ENCODE results near the gene KLHL22. TPM values are rescaled to one million over a fixed set of nuclear protein-coding genes. Genes with fewer than 3 reads are reported as not detected.

Gene KLHL22
- total RNA-seq, 1 experiment from 2014 or later: 14.8 TPM

DNA sequence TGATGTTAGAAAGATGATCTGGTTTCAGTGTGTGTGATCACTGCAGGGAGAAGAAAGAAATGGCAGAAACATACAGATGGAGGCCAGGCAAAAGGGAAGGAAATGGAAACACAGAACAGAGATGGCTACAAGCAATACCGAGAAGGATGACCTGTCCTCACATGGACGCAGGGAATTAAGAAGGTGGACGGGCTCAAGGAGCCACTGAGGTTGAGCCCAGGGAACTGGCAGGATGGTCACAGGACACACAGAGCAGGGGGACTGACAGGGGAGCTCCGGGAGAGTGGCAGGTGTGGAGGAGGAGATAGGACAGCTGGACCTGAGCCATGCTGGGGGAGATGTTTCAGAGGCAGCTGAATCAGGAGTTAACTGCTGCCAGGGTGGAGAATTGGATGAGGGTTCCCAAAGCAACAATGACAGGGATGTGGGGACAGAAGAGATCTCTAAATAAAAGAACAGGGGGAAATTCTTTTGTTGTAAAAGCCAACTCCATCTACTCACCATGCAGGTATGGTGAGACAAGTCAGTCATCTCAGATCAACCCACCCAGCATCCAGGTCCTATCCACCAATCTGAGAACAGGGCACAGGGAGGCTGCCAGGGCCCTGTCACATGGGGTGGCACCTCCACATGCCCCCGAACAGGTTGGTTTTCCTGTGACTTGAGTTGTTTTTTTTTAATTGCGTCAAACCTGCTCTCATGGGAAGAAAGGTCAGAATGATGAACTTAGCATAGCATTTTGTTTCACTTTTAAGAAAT lies 26.3 kb downstream of the KLHL22 start:
- H3K9ac ChIP-seq (ENCODE audit: low read length): no peak overlapping the region
- no peak for ATAC-seq
- H2AFZ ChIP-seq (ENCODE audit: low read length): no peak overlapping the region
- no peaks in the 10 kb centered on the region for H3K79me2 ChIP-seq (ENCODE audit: low read length)
- no peak overlapping the region for H3K27ac ChIP-seq (ENCODE audit: low read length)
- intact Hi-C loops (cut with micrococcal nuclease): no loop called here
- no peaks in the 10 kb centered on the region for H3K27me3 ChIP-seq (ENCODE audit: low read length)
- TF ChIP-seq, protein P1, sequence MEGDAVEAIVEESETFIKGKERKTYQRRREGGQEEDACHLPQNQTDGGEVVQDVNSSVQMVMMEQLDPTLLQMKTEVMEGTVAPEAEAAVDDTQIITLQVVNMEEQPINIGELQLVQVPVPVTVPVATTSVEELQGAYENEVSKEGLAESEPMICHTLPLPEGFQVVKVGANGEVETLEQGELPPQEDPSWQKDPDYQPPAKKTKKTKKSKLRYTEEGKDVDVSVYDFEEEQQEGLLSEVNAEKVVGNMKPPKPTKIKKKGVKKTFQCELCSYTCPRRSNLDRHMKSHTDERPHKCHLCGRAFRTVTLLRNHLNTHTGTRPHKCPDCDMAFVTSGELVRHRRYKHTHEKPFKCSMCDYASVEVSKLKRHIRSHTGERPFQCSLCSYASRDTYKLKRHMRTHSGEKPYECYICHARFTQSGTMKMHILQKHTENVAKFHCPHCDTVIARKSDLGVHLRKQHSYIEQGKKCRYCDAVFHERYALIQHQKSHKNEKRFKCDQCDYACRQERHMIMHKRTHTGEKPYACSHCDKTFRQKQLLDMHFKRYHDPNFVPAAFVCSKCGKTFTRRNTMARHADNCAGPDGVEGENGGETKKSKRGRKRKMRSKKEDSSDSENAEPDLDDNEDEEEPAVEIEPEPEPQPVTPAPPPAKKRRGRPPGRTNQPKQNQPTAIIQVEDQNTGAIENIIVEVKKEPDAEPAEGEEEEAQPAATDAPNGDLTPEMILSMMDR (conservative IDR thresholded peaks at IDR 0.05; ENCODE audit: low read depth, low read length): no peak
- no peak for TF ChIP-seq EZH2phosphoT487 (IDR thresholded peaks at IDR 0.05; ENCODE audit: borderline replicate concordance, low read length)
- TF ChIP-seq EZH2 (IDR thresholded peaks at IDR 0.05; ENCODE audit: low read length, unreplicated experiment): no peak
- no peak for DNase-seq
- CTCF ChIA-PET: no interaction called here
- H3F3A ChIP-seq (ENCODE audit: low read length, unreplicated experiment): no peaks in the 10 kb centered on the region
- H3K4me3 ChIP-seq (ENCODE audit: low read length): no peak overlapping the region
- no TSS peak for BruUV-seq (replicated peaks)
- no peaks in the 10 kb centered on the region for H3K9me3 ChIP-seq (ENCODE audit: low read length)
- POLR2A ChIA-PET (ENCODE audit: unreplicated experiment): interaction anchor here (0.5 to 0.6 kb wide), 2 partner anchors 108 to 149 kb away, joined by 4 to 13 read pairs; no protein-coding TSS in a partner anchor
- no peak overlapping the region for H3K4me2 ChIP-seq (ENCODE audit: low read length)
- no peaks in the 10 kb centered on the region for H3K36me3 ChIP-seq (ENCODE audit: low read depth, low read length)
- no peaks in the 10 kb centered on the region for H3K4me1 ChIP-seq (ENCODE audit: insufficient read depth, low read length)
- no peaks in the 10 kb centered on the region for H4K20me1 ChIP-seq (ENCODE audit: low read length)
- no peaks in the 10 kb centered on the region for H3K9me2 ChIP-seq (replicated peaks; ENCODE audit: low read length)

DNA sequence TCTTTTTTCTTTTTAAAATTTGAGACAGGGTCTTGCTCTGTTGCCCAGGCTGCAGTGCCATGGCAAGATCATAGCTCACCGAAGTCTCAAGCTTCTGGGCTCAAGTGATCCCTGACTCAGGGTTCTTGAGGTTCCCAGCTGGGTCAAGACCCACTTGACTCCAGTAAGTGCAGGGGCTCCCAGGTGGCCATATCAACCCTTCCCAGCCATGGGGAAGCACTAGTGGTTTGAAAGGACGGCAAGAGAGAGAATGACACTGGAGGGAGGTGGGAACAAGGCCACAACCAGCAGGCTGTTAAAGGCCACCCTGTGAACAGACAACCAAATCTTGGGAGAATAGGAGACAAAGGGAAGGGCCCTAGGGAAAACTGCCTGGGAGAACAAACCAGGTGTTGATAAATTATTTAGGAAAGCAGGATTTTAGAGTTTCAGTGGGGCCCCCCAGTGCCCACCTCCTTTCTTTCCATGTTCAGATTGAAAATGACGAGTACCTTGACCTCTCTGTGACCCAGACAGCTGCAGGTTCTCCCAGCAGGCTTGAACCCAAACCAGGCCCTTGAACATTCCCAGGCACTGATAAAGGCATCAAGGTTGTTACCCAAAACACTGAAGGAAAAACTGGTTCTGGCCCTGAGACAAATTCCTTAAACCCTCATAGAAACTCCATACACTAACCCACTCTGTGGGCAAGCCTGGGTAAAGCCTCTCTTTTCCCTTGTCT lies 28.8 kb downstream of the KLHL22 start:
- Histone ChIP-seq H3K27me3 (ENCODE audit: low read length) (no peaks in the 10 kb centered on the region), H3K79me2 (ENCODE audit: low read length) (no peaks in the 10 kb centered on the region), H3K4me1 (ENCODE audit: insufficient read depth, low read length) (no peaks in the 10 kb centered on the region), H2AFZ (ENCODE audit: low read length) (no peak overlapping the region), H3K27ac (ENCODE audit: low read length) (no peak overlapping the region), H3K9ac (ENCODE audit: low read length) (no peak overlapping the region), H3K9me2 (replicated peaks; ENCODE audit: low read length) (no peaks in the 10 kb centered on the region), H3K4me2 (ENCODE audit: low read length) (no peak overlapping the region), H3F3A (ENCODE audit: low read length, unreplicated experiment) (no peaks in the 10 kb centered on the region), H4K20me1 (ENCODE audit: low read length) (no peaks in the 10 kb centered on the region), H3K9me3 (ENCODE audit: low read length) (no peaks in the 10 kb centered on the region), H3K36me3 (ENCODE audit: low read depth, low read length) (no peaks in the 10 kb centered on the region), H3K4me3 (ENCODE audit: low read length) (no peak overlapping the region)
- no TSS peak for BruUV-seq (replicated peaks)
- POLR2A ChIA-PET (ENCODE audit: unreplicated experiment): no interaction called here
- CTCF ChIA-PET: no interaction called here
- no peak for ATAC-seq
- no peak for TF ChIP-seq EZH2 (IDR thresholded peaks at IDR 0.05; ENCODE audit: low read length, unreplicated experiment)
- TF ChIP-seq EZH2phosphoT487 (IDR thresholded peaks at IDR 0.05; ENCODE audit: borderline replicate concordance, low read length): no peak
- TF ChIP-seq, protein P1 (conservative IDR thresholded peaks at IDR 0.05; ENCODE audit: low read depth, low read length): no peak
- DNase-seq: no peak
- intact Hi-C loops (cut with micrococcal nuclease): no loop called here

DNA sequence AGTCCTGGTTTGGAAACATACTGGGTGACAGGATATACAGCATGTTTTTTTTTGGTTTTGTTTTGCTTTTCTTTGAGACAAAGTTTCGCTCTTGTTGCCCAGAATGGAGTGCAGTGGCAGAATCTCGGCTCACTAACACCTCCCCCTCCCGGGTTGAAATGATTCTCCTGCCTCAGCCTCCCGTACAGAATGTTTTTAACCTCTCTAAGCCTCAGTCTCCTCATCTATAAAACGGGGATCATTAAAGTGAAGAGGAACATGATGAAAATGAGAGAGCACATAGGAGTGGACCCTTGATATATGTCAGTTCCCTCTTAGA lies 29.9 kb downstream of the KLHL22 start:
- intact Hi-C loops (cut with micrococcal nuclease): no loop called here
- no peak overlapping the region for H2AFZ ChIP-seq (ENCODE audit: low read length)
- no peaks in the 10 kb centered on the region for H3K27me3 ChIP-seq (ENCODE audit: low read length)
- ATAC-seq (no peak), DNase-seq (no peak)
- no peaks in the 10 kb centered on the region for H3F3A ChIP-seq (ENCODE audit: low read length, unreplicated experiment)
- no peak overlapping the region for H3K9ac ChIP-seq (ENCODE audit: low read length)
- H3K36me3 ChIP-seq (ENCODE audit: low read depth, low read length): no peaks in the 10 kb centered on the region
- H3K79me2 ChIP-seq (ENCODE audit: low read length): no peaks in the 10 kb centered on the region
- H3K27ac ChIP-seq (ENCODE audit: low read length): no peak overlapping the region
- H4K20me1 ChIP-seq (ENCODE audit: low read length): no peaks in the 10 kb centered on the region
- no peaks in the 10 kb centered on the region for H3K9me3 ChIP-seq (ENCODE audit: low read length)
- CTCF ChIA-PET: no interaction called here
- H3K9me2 ChIP-seq (replicated peaks; ENCODE audit: low read length): no peaks in the 10 kb centered on the region
- no peak overlapping the region for H3K4me3 ChIP-seq (ENCODE audit: low read length)
- BruUV-seq (replicated peaks): no TSS peak
- POLR2A ChIA-PET (ENCODE audit: unreplicated experiment): no interaction called here
- H3K4me1 ChIP-seq (ENCODE audit: insufficient read depth, low read length): no peaks in the 10 kb centered on the region
- no peak overlapping the region for H3K4me2 ChIP-seq (ENCODE audit: low read length)
- TF ChIP-seq, protein P1 (conservative IDR thresholded peaks at IDR 0.05; ENCODE audit: low read depth, low read length): no peak
- TF ChIP-seq EZH2phosphoT487 (IDR thresholded peaks at IDR 0.05; ENCODE audit: borderline replicate concordance, low read length) (no peak), EZH2 (IDR thresholded peaks at IDR 0.05; ENCODE audit: low read length, unreplicated experiment) (no peak)

All from PC-3 (cell line).